SK-N-SH (cell line): ENCODE results near the gene ALDH1L2. TPM values are rescaled to one million over a fixed set of nuclear protein-coding genes. Genes with fewer than 3 reads are reported as not detected.

ENCODE experiments used
- CTCF ChIA-PET: fragments of 300-600, 350-600 bp; formaldehyde crosslinking; extraction: SDS; loops from one replicate; lab custom pipeline; 2021; lab: Yijun Ruan, JAX
- POLR2A ChIA-PET: fragments of 350-600 bp; sonication (Branson Sonifier 250); formaldehyde crosslinking; extraction: SDS; loops from one replicate; lab custom pipeline; 2020; ENCODE audit warnings: antibody characterized with exemption, inconsistent platforms; lab: Yijun Ruan, JAX
- DNase-seq: peaks from one replicate; pipeline ENCODE4 v3.0.0; 2012
- H2AFZ ChIP-seq: fragments of 200-600 bp; sonication (generic); 2 replicates; pipeline ENCODE4 v1.8.1; 2016; ENCODE audit warnings: antibody characterized with exemption, mild to moderate bottlenecking, low read depth
- H3F3A ChIP-seq: fragments of 200-600 bp; sonication (generic); replicated peaks from 2 replicates; pipeline ENCODE3; 2016; ENCODE audit warnings: antibody characterized with exemption, mild to moderate bottlenecking; ENCODE audit not compliant: insufficient read depth
- H3K27ac ChIP-seq, 2 experiments: fragments of 200-500 bp in 1 of 2; fragments of 200-600 bp in 1 of 2; sonication (Bioruptor generic) in 1 of 2; sonication (generic), shearing (Covaris generic) in 1 of 2; 2 replicates each; pipeline versions ENCODE4 v1.5.1 to v1.6.1; 2014 to 2016; ENCODE audit warnings: low read depth in 2 of 2, inconsistent platforms in 1 of 2, low read length in 1 of 2, mild to moderate bottlenecking in 1 of 2, mixed read lengths in 1 of 2
- H3K27me3 ChIP-seq: fragments of 200-600 bp; sonication (generic), shearing (Covaris generic); 2 replicates; pipeline ENCODE4 v1.6.1; 2016; ENCODE audit warnings: mixed run types; ENCODE audit not compliant: insufficient read depth
- H3K36me3 ChIP-seq, 2 experiments: fragments of 200-500 bp in 1 of 2; fragments of 200-600 bp in 1 of 2; sonication (Bioruptor generic) in 1 of 2; sonication (generic) in 1 of 2; replicated peaks in 1 of 2; 2 replicates each; pipeline versions ENCODE3 to v1.5.1; 2014 to 2016; ENCODE audit warnings: low read length in 1 of 2, mild to moderate bottlenecking in 1 of 2; ENCODE audit not compliant: insufficient read depth in 2 of 2, control insufficient read depth in 1 of 2
- H3K4me1 ChIP-seq, 2 experiments: fragments of 200-500 bp in 1 of 2; fragments of 200-600 bp in 1 of 2; sonication (Bioruptor generic) in 1 of 2; sonication (generic), shearing (Covaris generic) in 1 of 2; 2 replicates each; pipeline versions ENCODE4 v1.5.1 to v1.6.1; 2014 to 2016; ENCODE audit warnings: low read depth in 1 of 2, low read length in 1 of 2, mixed run types in 1 of 2; ENCODE audit not compliant: insufficient read depth in 2 of 2, control insufficient read depth in 1 of 2
- H3K4me2 ChIP-seq: fragments of 200-600 bp; sonication (generic), shearing (Covaris generic); 2 replicates; pipeline ENCODE4 v1.6.1; 2017; ENCODE audit warnings: mixed run types
- H3K4me3 ChIP-seq, 2 experiments: fragments of 200-500 bp in 1 of 2; fragments of 200-600 bp in 1 of 2; sonication (Bioruptor generic) in 1 of 2; sonication (generic), shearing (Covaris generic) in 1 of 2; 2 replicates each; pipeline versions ENCODE4 v1.5.1 to v1.8.1; 2014 to 2016; ENCODE audit warnings: low read depth in 2 of 2, inconsistent platforms in 1 of 2, low read length in 1 of 2, mild to moderate bottlenecking in 1 of 2, mixed read lengths in 1 of 2, moderate library complexity in 1 of 2
- H3K79me2 ChIP-seq: fragments of 200-600 bp; sonication (generic); 2 replicates; pipeline ENCODE4 v1.8.1; 2017; ENCODE audit warnings: mild to moderate bottlenecking; ENCODE audit not compliant: insufficient read depth
- H3K9ac ChIP-seq: fragments of 200-600 bp; sonication (generic); 2 replicates; pipeline ENCODE4 v1.6.1; 2017; ENCODE audit warnings: mixed run types
- H3K9me2 ChIP-seq: fragments of 200-600 bp; sonication (generic); 2 replicates; pipeline ENCODE4 v1.6.1; 2017; ENCODE audit warnings: mixed run types
- H3K9me3 ChIP-seq: fragments of 200-600 bp; sonication (generic); 2 replicates; pipeline ENCODE4 v1.6.1; 2017; ENCODE audit warnings: mixed run types, mild to moderate bottlenecking, moderate library complexity
- H4K20me1 ChIP-seq: fragments of 200-600 bp; sonication (generic); 2 replicates; pipeline ENCODE4 v1.6.1; 2017; ENCODE audit warnings: mild to moderate bottlenecking, mixed run types; ENCODE audit not compliant: insufficient read depth
- ELF1 ChIP-seq: IDR thresholded peaks from 2 replicates; pipeline ENCODE4 v1.4.0; 2012
- EP300 ChIP-seq, 2 experiments: IDR thresholded peaks; 2 replicates each; pipeline versions ENCODE4 v1.4.0 to v1.6.1; 2012; ENCODE audit warnings: borderline replicate concordance in 1 of 2, low read depth in 1 of 2, low read length in 1 of 2
- EZH2phosphoT487 ChIP-seq: fragments of 200-600 bp; sonication (generic); IDR thresholded peaks from 2 replicates; pipeline ENCODE4 v1.6.1; 2017; ENCODE audit warnings: low read depth, mixed run types, mild to moderate bottlenecking, antibody characterized with exemption, moderate library complexity, borderline replicate concordance
- GABPA ChIP-seq: IDR thresholded peaks from 2 replicates; pipeline ENCODE4 v1.4.0; 2012; ENCODE audit warnings: low read depth, mild to moderate bottlenecking
- MEF2A ChIP-seq: IDR thresholded peaks from 2 replicates; pipeline ENCODE4 v1.4.0; 2012; ENCODE audit warnings: low read depth, borderline replicate concordance
- MXI1 ChIP-seq: IDR thresholded peaks from 2 replicates; pipeline ENCODE4 v1.6.1; 2012; ENCODE audit warnings: mild to moderate bottlenecking, low read depth, low read length, improper control_type of control experiment
- NRF1 ChIP-seq: IDR thresholded peaks from 2 replicates; pipeline ENCODE4 v1.6.1; 2012; ENCODE audit warnings: low read depth, mild to moderate bottlenecking, low read length
- PBX3 ChIP-seq: IDR thresholded peaks from 2 replicates; pipeline ENCODE4; 2012
- POLR2AphosphoS5 ChIP-seq: IDR thresholded peaks from 2 replicates; pipeline ENCODE4 v1.6.1; 2012; ENCODE audit warnings: low read depth, low read length
- RAD21 ChIP-seq: IDR thresholded peaks from 2 replicates; pipeline ENCODE4 v1.6.1; 2012; ENCODE audit warnings: mild to moderate bottlenecking, low read length
- RCOR1 ChIP-seq: fragments of 150-350 bp; IDR thresholded peaks from 2 replicates; pipeline ENCODE4 v1.6.1; 2017; ENCODE audit warnings: antibody characterized with exemption, low read length
- RFX5 ChIP-seq: IDR thresholded peaks from 2 replicates; pipeline ENCODE4 v1.6.1; 2012; ENCODE audit warnings: mild to moderate bottlenecking, improper control_type of control experiment, low read length
- RXRA ChIP-seq: IDR thresholded peaks from 2 replicates; pipeline ENCODE4 v1.4.0; 2012; ENCODE audit warnings: low read depth, mild to moderate bottlenecking, borderline replicate concordance
- SIN3A ChIP-seq: IDR thresholded peaks from 2 replicates; pipeline ENCODE4 v1.6.1; 2012; ENCODE audit warnings: low read depth, mild to moderate bottlenecking, low read length, moderate library complexity, borderline replicate concordance
- SMC3 ChIP-seq: IDR thresholded peaks from 2 replicates; pipeline ENCODE4 v1.6.1; 2012; ENCODE audit warnings: low read depth, low read length, improper control_type of control experiment
- TAF1 ChIP-seq: IDR thresholded peaks from 2 replicates; pipeline ENCODE4 v1.6.1; 2012; ENCODE audit warnings: low read depth, mild to moderate bottlenecking, low read length, moderate library complexity, borderline replicate concordance
- TCF12 ChIP-seq: IDR thresholded peaks from 2 replicates; pipeline ENCODE4 v1.4.0; 2012
- USF1 ChIP-seq: IDR thresholded peaks from 2 replicates; pipeline ENCODE4 v1.4.0; 2012; ENCODE audit warnings: low read depth, borderline replicate concordance
- YY1 ChIP-seq: IDR thresholded peaks from 2 replicates; pipeline ENCODE4 v1.4.0; 2012; ENCODE audit warnings: low read depth, mild to moderate bottlenecking
- WGBS: methylation state at CpG from one replicate; pipeline ENCODE4 v1.1.6; 2017; ENCODE audit warnings: low lambda C conversion rate; 5-methylcytosine and 5-hydroxymethylcytosine counted together
- polyA plus RNA-seq, 3 experiments: library from polyadenylated mRNA; depleted of rRNA; stranded (reverse); fragments of >200 nt; gene quantifications; 2 replicates each; pipeline ENCODE4 v1.2.3, GENCODE V29; 2012
- TF ChIP-seq, protein P1 (sequence below): IDR thresholded peaks from 2 replicates; pipeline ENCODE4 v1.4.0; 2012; ENCODE audit warnings: low read depth, borderline replicate concordance

The ALDH1L2 gene
- polyA plus RNA-seq, 1 of the 3 experiments (the other 2 are of a cell fraction), result 1.9 TPM

- Histone ChIP-seq H3K4me3 (no peak overlapping the region), H3K9me2 (no peaks in the 10 kb centered on the region), H4K20me1 (no peaks in the 10 kb centered on the region), H3K79me2 (no peaks in the 10 kb centered on the region), H2AFZ (no peak overlapping the region), H3K4me1 (no peaks in the 10 kb centered on the region), H3K4me2 (no peak overlapping the region), H3K9me3 (no peaks in the 10 kb centered on the region), H3K36me3 (no peaks in the 10 kb centered on the region), H3F3A (no peaks in the 10 kb centered on the region), H3K27ac (no peak overlapping the region), H3K27me3 (no peaks in the 10 kb centered on the region; the same call in 1 of the 2 replicates), H3K9ac (no peak overlapping the region)
- 63% methylated on average over 4 of the region's 4 CpGs for WGBS
- CTCF ChIA-PET, result interaction anchor here (0.7 to 1.7 kb wide), 2 partner anchors 15 to 38 kb away, joined by 3 to 4 read pairs; no protein-coding TSS in a partner anchor
- TF ChIP-seq EZH2phosphoT487 (no peak), GABPA (no peak), POLR2AphosphoS5 (no peak), RAD21 (no peak)
- DNase-seq, result no peak
- POLR2A ChIA-PET, result no interaction called here
Observed at GRCh38 chr12:105091476-105092206, 7.4 kb upstream of the ALDH1L2 start.

DNA sequence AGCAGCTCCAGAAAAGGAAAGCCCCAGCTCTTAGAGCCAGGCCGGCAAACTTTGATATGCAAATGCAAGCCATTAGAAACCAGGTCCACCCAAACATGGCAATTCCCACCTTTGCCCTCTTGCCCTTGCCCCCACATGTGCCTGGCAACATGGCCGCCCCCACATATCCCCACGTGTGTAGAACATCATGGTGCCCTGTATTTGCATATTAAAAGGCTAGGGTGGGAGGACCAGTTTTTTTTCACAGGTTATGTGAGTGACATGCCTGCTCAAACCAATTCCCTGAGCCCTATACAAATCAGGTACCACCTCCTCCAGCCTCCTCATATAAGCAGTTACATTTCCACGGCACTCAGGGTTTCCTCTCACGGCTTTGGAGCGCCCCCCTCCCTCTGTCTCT lies 6.1 kb upstream of the ALDH1L2 start:
- Histone ChIP-seq H3F3A (peaks cover 4% of the 10 kb centered on the region), H3K27me3 (no peaks in the 10 kb centered on the region; the same call in 1 of the 2 replicates), H2AFZ (no peak overlapping the region), H3K4me1 (no peaks in the 10 kb centered on the region), H3K9me3 (no peaks in the 10 kb centered on the region), H3K79me2 (no peaks in the 10 kb centered on the region), H3K9me2 (no peaks in the 10 kb centered on the region), H3K36me3 (no peaks in the 10 kb centered on the region), H4K20me1 (no peaks in the 10 kb centered on the region), H3K9ac (no peak overlapping the region), H3K4me3 (no peak overlapping the region), H3K4me2 (no peak overlapping the region), H3K27ac (no peak overlapping the region)
- no peak for DNase-seq
- TF ChIP-seq TAF1, result no peak
- TF ChIP-seq RFX5, result no peak
- no peak for TF ChIP-seq NRF1
- no peak for TF ChIP-seq TCF12
- TF ChIP-seq EP300 (IDR thresholded peaks at IDR 0.05; ENCODE audit: borderline replicate concordance in 1 of 2, low read depth in 1 of 2, low read length in 1 of 2), result no peak
- no peak for TF ChIP-seq RAD21
- no peak for TF ChIP-seq MXI1
- no peak for TF ChIP-seq USF1
- no peak for TF ChIP-seq SMC3
- no peak for TF ChIP-seq SIN3A
- no peak for TF ChIP-seq ELF1
- TF ChIP-seq MEF2A, result no peak
- no peak for TF ChIP-seq RXRA
- TF ChIP-seq PBX3, result no peak
- TF ChIP-seq, protein P1, sequence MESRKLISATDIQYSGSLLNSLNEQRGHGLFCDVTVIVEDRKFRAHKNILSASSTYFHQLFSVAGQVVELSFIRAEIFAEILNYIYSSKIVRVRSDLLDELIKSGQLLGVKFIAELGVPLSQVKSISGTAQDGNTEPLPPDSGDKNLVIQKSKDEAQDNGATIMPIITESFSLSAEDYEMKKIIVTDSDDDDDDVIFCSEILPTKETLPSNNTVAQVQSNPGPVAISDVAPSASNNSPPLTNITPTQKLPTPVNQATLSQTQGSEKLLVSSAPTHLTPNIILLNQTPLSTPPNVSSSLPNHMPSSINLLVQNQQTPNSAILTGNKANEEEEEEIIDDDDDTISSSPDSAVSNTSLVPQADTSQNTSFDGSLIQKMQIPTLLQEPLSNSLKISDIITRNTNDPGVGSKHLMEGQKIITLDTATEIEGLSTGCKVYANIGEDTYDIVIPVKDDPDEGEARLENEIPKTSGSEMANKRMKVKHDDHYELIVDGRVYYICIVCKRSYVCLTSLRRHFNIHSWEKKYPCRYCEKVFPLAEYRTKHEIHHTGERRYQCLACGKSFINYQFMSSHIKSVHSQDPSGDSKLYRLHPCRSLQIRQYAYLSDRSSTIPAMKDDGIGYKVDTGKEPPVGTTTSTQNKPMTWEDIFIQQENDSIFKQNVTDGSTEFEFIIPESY, result no peak
- TF ChIP-seq YY1, result no peak
- no peak for TF ChIP-seq RCOR1
- POLR2A ChIA-PET, result no interaction called here
- CTCF ChIA-PET, result no interaction called here
- WGBS, result 76% methylated on average over 6 of the region's 6 CpGs
